Activated CD4-positive, alpha-beta memory T cell treated with anti-CD3 and anti-CD28 coated beads for 36 hours (primary cell): ENCODE data around the gene ASAP2. TPM values are rescaled to one million over a fixed set of nuclear protein-coding genes. Genes with fewer than 3 reads are reported as not detected.

Experiments
- CTCF ChIA-PET: fragments of 350-600 bp; sonication (Branson Sonifier 250); formaldehyde crosslinking; loops from one replicate; lab custom pipeline; 2021; ENCODE audit warnings: antibody characterized with exemption, inconsistent platforms; lab: Charles Lee
- POLR2A ChIA-PET: fragments of 350-600 bp; sonication (Branson Sonifier 250); formaldehyde crosslinking; loops from one replicate; lab custom pipeline; 2021; ENCODE audit warnings: antibody characterized with exemption; lab: Charles Lee
- DNase-seq: peaks from one replicate; pipeline ENCODE4 v3.0.0-alpha.2; 2020
- H3K27ac Mint-ChIP-seq: one replicate; pipeline ENCODE4 v1.8.0; 2021; ENCODE audit warnings: mixed read lengths
- H3K27me3 Mint-ChIP-seq: one replicate; pipeline ENCODE4 v1.8.0; 2021; ENCODE audit warnings: mixed read lengths
- H3K36me3 Mint-ChIP-seq: one replicate; pipeline ENCODE4 v1.8.0; 2021; ENCODE audit warnings: mixed read lengths
- H3K4me1 Mint-ChIP-seq: one replicate; pipeline ENCODE4 v1.8.0; 2021; ENCODE audit warnings: low read depth, mixed read lengths
- H3K4me3 Mint-ChIP-seq: one replicate; pipeline ENCODE4 v1.8.0; 2021; ENCODE audit warnings: mild to moderate bottlenecking, mixed read lengths
- H3K9me3 Mint-ChIP-seq: one replicate; pipeline ENCODE4 v1.8.0; 2021; ENCODE audit warnings: mixed read lengths
- intact Hi-C: fragments of 100-400 bp; cut with micrococcal nuclease; formaldehyde crosslinking; loops from one replicate; pipeline ENCODE4 v1.15.1; 2023
- total RNA-seq, 2 experiments: library from RNA; stranded (reverse); gene quantifications; one replicate each; pipeline ENCODE4 v1.2.3, GENCODE V29; 2021

ASAP2 gene
- total RNA-seq, 2 experiments from 2014 or later = 0.26 to 0.97 TPM

- intact Hi-C loops = no loop called here
- H3K36me3 Mint-ChIP-seq = peaks cover 48% of the 10 kb centered on the region
- no peak overlapping the region for H3K27ac Mint-ChIP-seq
- POLR2A ChIA-PET = no interaction called here
- peaks cover 21% of the 10 kb centered on the region for H3K4me1 Mint-ChIP-seq
- DNase-seq = no peak
- no peak overlapping the region for H3K4me3 Mint-ChIP-seq
- H3K9me3 Mint-ChIP-seq = no peaks in the 10 kb centered on the region
- CTCF ChIA-PET = interaction anchor here (0.5 kb wide), 1 partner anchor 329 kb away, joined by 3 read pairs; no protein-coding TSS in a partner anchor
- no peaks in the 10 kb centered on the region for H3K27me3 Mint-ChIP-seq
Measured at GRCh38 chr2:9441556-9441955, 234.9 kb downstream of the ASAP2 start.

GRCh38 chr2:9443526-9443925 lies 236.9 kb downstream of the ASAP2 start:
- H3K36me3 Mint-ChIP-seq = peaks cover 45% of the 10 kb centered on the region
- CTCF ChIA-PET = interaction anchor here (0.7 to 0.8 kb wide), 2 partner anchors 301 to 541 kb away, joined by 3 read pairs; no protein-coding TSS in a partner anchor

GRCh38 chr2:9445089-9445488 lies 238.5 kb downstream of the ASAP2 start:
- Mint-ChIP-seq H3K4me3 (no peak overlapping the region), H3K36me3 (peaks cover 51% of the 10 kb centered on the region), H3K27me3 (no peaks in the 10 kb centered on the region), H3K27ac (peak overlapping the region; percentile 44), H3K4me1 (peaks cover 21% of the 10 kb centered on the region), H3K9me3 (no peaks in the 10 kb centered on the region)
- DNase-seq = peak; percentile 24
- ChIA-PET POLR2A (interaction anchor here (1.1 kb wide), 1 partner anchor 110 kb away, joined by 3 read pairs; the partner anchor contains the start of gene ADAM17), CTCF (no interaction called here)
- intact Hi-C loops = no loop called here

More at GRCh38 chr2:9443526-9443925, 236.9 kb downstream of the ASAP2 start:
- Mint-ChIP-seq H3K4me1 (peaks cover 21% of the 10 kb centered on the region), H3K4me3 (no peak overlapping the region), H3K27me3 (no peaks in the 10 kb centered on the region), H3K9me3 (no peaks in the 10 kb centered on the region), H3K27ac (no peak overlapping the region)
- intact Hi-C loops = no loop called here
- POLR2A ChIA-PET = no interaction called here
- no peak for DNase-seq

- Mint-ChIP-seq H3K4me3 (no peak overlapping the region), H3K9me3 (no peaks in the 10 kb centered on the region), H3K27ac (no peak overlapping the region), H3K4me1 (no peaks in the 10 kb centered on the region), H3K27me3 (no peaks in the 10 kb centered on the region), H3K36me3 (peaks cover 35% of the 10 kb centered on the region)
- intact Hi-C loops = no loop called here
- ChIA-PET POLR2A (interaction anchor here (0.6 kb wide), 1 partner anchor 29 kb away, joined by 8 read pairs; no protein-coding TSS in a partner anchor), CTCF (no interaction called here)
- no peak for DNase-seq
Measured at GRCh38 chr2:9451231-9451630, 244.6 kb downstream of the ASAP2 start.

Other genes starting within 250 kb of the ASAP2 start
- 1 to 10 TPM; 6.4 to 7.0 TPM for gene MBOAT2, start 203.1 kb upstream of the ASAP2 start, total RNA-seq
- 100 to 1,000 TPM; 136 to 142 TPM for gene ITGB1BP1, start 216.7 kb downstream of the ASAP2 start, total RNA-seq
- 10 to 100 TPM; 77.5 to 78.1 TPM for gene CPSF3, start 216.8 kb downstream of the ASAP2 start, total RNA-seq